ENCODE measurements around the gene ARMC12.

GRCh38 chr6:35719404-35719829, 17.4 kb upstream of the ARMC12 start:
- TF ChIP-seq CTCF (IDR thresholded peaks at IDR 0.05; ENCODE audit: insufficient read depth, low read length) (no peak), POLR2AphosphoS5 (IDR thresholded peaks at IDR 0.05; ENCODE audit: low read depth) (no peak), SPI1 (IDR thresholded peaks at IDR 0.05; ENCODE audit: borderline replicate concordance, low read depth) (no peak), GABPA (IDR thresholded peaks at IDR 0.05; ENCODE audit: low read depth) (no peak)
- TF ChIP-seq, protein P1, sequence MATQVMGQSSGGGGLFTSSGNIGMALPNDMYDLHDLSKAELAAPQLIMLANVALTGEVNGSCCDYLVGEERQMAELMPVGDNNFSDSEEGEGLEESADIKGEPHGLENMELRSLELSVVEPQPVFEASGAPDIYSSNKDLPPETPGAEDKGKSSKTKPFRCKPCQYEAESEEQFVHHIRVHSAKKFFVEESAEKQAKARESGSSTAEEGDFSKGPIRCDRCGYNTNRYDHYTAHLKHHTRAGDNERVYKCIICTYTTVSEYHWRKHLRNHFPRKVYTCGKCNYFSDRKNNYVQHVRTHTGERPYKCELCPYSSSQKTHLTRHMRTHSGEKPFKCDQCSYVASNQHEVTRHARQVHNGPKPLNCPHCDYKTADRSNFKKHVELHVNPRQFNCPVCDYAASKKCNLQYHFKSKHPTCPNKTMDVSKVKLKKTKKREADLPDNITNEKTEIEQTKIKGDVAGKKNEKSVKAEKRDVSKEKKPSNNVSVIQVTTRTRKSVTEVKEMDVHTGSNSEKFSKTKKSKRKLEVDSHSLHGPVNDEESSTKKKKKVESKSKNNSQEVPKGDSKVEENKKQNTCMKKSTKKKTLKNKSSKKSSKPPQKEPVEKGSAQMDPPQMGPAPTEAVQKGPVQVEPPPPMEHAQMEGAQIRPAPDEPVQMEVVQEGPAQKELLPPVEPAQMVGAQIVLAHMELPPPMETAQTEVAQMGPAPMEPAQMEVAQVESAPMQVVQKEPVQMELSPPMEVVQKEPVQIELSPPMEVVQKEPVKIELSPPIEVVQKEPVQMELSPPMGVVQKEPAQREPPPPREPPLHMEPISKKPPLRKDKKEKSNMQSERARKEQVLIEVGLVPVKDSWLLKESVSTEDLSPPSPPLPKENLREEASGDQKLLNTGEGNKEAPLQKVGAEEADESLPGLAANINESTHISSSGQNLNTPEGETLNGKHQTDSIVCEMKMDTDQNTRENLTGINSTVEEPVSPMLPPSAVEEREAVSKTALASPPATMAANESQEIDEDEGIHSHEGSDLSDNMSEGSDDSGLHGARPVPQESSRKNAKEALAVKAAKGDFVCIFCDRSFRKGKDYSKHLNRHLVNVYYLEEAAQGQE (IDR thresholded peaks at IDR 0.05; ENCODE audit: insufficient replicate concordance, low read depth), result no peak
